ENCODE results near the gene KLF13. TPM values are rescaled to one million over a fixed set of nuclear protein-coding genes. Genes with fewer than 3 reads are reported as not detected.

The KLF13 gene
- polyA plus RNA-seq, 1 experiment, result 11.5 TPM

DNA sequence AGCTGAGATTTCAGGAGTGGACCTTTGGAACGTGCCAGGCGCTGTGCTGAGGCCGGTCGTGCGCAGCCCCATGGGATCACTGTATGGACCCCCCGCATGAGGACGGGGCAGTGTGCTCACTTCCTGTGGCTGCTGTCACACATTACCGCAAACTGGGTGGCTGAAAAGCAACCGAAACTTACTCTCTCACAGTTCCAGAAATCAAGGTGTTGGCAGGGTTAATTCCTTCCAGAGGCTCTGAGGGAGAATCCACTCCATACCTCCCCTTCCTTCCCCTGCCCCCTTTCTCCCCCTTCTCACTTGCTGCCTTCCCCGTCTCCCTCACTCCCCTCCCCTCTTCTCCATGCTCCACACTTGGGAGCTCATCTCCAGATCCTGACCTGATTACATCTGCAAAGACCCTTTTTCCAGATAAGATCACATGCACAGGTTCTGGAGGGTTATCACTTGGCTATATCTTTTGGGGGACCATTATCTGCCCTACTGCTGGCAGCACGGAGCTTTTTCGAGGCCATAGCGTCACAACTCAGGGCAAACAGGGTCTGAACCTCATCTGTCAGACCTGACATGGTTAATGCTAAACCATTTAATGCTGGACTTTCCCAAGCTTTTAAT, 41.2 kb downstream of the KLF13 start:
- CTCF ChIA-PET, result interaction anchor here (1.2 to 8.9 kb wide), 4 partner anchors 9 to 123 kb away, joined by 3 to 62 read pairs (median 20); no protein-coding TSS in a partner anchor
- Histone ChIP-seq H3K4me3 (ENCODE audit: low read depth, low read length) (no peak overlapping the region), H3K36me3 (ENCODE audit: control insufficient read depth, insufficient read depth, low read length) (peaks cover 3% of the 10 kb centered on the region), H3K27me3 (ENCODE audit: control insufficient read depth, insufficient read depth, low read length) (no peaks in the 10 kb centered on the region)
- POLR2A ChIA-PET, result no interaction called here
- no peak for DNase-seq (ENCODE audit: low read depth)
- no peak for TF ChIP-seq CTCF (IDR thresholded peaks at IDR 0.05; ENCODE audit: insufficient read depth, low read depth, low read length)

GRCh38 chr15:31369727-31370126, 43.1 kb downstream of the KLF13 start:
- CTCF ChIA-PET, result interaction anchor here (8.9 kb wide), 1 partner anchor 118 kb away, joined by 62 read pairs; no protein-coding TSS in a partner anchor
- TF ChIP-seq CTCF (IDR thresholded peaks at IDR 0.05; ENCODE audit: insufficient read depth, low read depth, low read length), result no peak
- DNase-seq (ENCODE audit: low read depth), result no peak
- Histone ChIP-seq H3K27me3 (ENCODE audit: control insufficient read depth, insufficient read depth, low read length) (no peaks in the 10 kb centered on the region), H3K4me3 (ENCODE audit: low read depth, low read length) (no peak overlapping the region), H3K36me3 (ENCODE audit: control insufficient read depth, insufficient read depth, low read length) (peaks cover 7% of the 10 kb centered on the region)
- POLR2A ChIA-PET, result no interaction called here

DNA sequence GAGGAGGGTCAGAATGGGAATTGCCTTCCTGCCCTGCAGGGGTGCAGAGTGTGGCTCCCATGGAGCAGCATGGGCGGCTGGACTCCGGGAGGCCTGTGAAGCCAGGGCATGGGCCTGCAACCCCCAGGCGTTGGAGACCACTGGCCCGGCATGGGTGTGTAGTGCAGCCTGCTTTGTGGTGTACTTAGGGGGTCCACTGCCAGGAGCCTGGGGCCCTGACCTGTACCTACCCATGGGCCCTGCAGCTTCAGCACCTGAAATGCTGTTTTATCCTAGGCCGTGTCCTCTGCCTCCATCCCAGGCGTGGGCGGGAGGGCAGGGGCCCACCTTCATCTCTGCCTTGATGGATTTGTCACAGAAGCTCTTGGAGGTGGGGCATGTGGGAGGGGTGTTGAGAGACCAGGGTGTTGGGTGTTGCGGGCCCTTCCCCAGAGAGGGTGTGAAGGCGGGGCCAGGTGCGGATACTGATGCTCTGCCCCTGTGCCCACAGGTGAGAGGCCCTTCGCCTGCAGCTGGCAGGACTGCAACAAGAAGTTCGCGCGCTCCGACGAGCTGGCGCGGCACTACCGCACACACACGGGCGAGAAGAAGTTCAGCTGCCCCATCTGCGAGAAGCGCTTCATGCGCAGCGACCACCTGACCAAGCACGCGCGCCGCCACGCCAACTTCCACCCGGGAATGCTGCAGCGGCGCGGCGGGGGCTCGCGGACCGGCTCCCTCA, 45.0 kb downstream of the KLF13 start:
- ChIA-PET POLR2A (no interaction called here), CTCF (interaction anchor here (1.0 kb wide), 1 partner anchor 171 kb away, joined by 5 read pairs; no protein-coding TSS in a partner anchor)
- no peak for DNase-seq (ENCODE audit: low read depth)
- TF ChIP-seq CTCF (IDR thresholded peaks at IDR 0.05; ENCODE audit: insufficient read depth, low read depth, low read length), result no peak
- Histone ChIP-seq H3K27me3 (ENCODE audit: control insufficient read depth, insufficient read depth, low read length) (no peaks in the 10 kb centered on the region), H3K36me3 (ENCODE audit: control insufficient read depth, insufficient read depth, low read length) (peaks cover 8% of the 10 kb centered on the region), H3K4me3 (ENCODE audit: low read depth, low read length) (no peak overlapping the region)

GRCh38 chr15:31372635-31373091, 46.0 kb downstream of the KLF13 start:
- H3K36me3 ChIP-seq (ENCODE audit: control insufficient read depth, insufficient read depth, low read length), result peaks cover 11% of the 10 kb centered on the region
- no peak overlapping the region for H3K4me3 ChIP-seq (ENCODE audit: low read depth, low read length)
- ChIA-PET CTCF (interaction anchor here (1.0 to 1.2 kb wide), 2 partner anchors 116 to 172 kb away, joined by 3 to 5 read pairs; no protein-coding TSS in a partner anchor), POLR2A (interaction anchor here (0.6 kb wide), 1 partner anchor 116 kb away, joined by 3 read pairs; no protein-coding TSS in a partner anchor)
- H3K27me3 ChIP-seq (ENCODE audit: control insufficient read depth, insufficient read depth, low read length), result no peaks in the 10 kb centered on the region
- TF ChIP-seq CTCF (IDR thresholded peaks at IDR 0.05; ENCODE audit: insufficient read depth, low read depth, low read length), result no peak
- peak; percentile 53 for DNase-seq (ENCODE audit: low read depth)

Measured in BJ (cell line).